GM13977 (cell line): ENCODE data around the gene MUC2.

Experiments
- DNase-seq: peaks from one replicate; pipeline ENCODE4 v3.0.0; 2012; ENCODE audit warnings: low spot score
- CTCF ChIP-seq: IDR thresholded peaks from 2 replicates; pipeline ENCODE4 v1.5.1; 2012; ENCODE audit warnings: mild to moderate bottlenecking, control low read depth; ENCODE audit not compliant: insufficient read depth; ENCODE audit errors: extremely low read depth, missing control alignments
- in situ Hi-C: fragments of 300-500 bp; cut with MboI; formaldehyde crosslinking; loops from one replicate; pipeline ENCODE4 v1.12.0; 2022; ENCODE audit warnings: low sequenced_read_pairs, low pct_unique_long_range_greater_than_20kb, mixed read lengths, inconsistent platforms; ENCODE audit not compliant: unreplicated experiment

The MUC2 gene

DNA sequence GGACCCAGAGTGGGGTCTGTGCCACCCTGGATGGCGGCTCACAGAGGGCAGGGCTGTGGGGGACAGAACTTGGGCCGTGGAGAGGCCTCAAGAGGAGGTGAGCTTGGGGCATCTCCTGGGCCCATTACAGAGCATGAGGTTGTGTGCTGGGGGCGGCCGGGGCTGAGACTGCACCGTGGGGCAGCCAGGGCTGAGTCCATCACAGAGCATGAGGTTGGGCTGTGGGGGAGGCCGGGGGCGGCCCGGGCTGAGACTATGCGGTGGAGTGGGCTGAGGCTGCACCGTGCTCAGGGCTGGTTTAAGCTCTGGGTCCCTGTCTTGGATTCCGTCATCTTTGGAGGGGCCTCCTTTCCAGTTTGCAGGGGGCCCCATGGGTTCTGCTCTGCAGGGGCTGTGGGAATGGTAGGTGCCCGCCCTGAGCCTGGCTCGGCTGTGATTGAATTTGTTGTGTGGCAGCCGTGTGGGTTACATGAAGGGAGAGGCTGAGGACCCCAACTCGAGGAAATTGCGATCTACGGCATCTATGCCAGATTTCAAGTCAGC is 45.0 kb downstream of the MUC2 start:
- no peak for DNase-seq
- TF ChIP-seq CTCF = no peak
- in situ Hi-C loops = no loop called here

- in situ Hi-C loops = no loop called here
- no peak for DNase-seq
- no peak for TF ChIP-seq CTCF
Observed at GRCh38 chr11:1120532-1121330, 46.1 kb downstream of the MUC2 start.

GRCh38 chr11:1121331-1121812 is 46.7 kb downstream of the MUC2 start:
- no peak for TF ChIP-seq CTCF
- in situ Hi-C loops = no loop called here
- DNase-seq = no peak

DNA sequence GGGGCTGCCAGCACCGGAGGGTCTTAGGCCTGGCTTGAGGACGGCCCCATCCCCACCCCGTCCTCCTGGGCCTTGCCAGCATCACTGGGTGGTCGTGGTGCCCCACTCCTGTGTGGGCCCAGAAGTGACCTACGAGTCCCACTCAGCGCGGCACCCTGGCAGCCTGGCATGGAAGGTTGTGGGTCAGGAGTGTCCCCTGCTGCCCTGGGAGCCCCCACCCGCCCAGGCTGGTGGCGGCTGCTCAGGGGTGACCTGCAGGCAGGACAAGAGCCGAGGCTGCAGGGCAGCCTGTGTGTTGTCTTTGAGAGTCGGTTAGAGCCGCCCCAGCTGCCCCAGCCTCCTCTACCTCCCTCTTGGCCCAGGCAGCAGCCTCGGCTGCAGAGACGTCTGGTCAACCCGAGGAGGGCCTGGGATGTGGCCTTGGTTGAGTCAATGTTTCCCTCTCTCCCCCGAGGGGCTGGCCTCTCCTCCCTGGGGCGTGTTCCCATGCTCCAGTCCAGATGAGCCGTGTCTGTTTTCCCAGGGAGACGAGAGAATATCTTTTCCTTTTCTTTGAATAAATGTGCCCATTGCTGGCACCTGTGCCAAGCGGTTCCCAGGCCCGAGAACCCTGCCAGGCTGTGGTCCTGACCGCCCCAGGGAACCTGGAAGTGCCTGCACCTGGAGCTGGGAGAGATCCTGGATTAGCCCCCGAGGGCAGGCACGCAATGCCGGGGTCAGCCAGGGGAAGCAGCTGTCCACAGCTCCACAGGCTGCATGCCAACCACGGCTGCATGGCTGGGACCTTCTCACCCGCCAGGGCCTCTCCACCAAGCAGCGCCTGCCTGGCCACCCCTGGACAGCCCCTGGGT is 47.4 kb downstream of the MUC2 start:
- no peak for TF ChIP-seq CTCF
- in situ Hi-C loops = no loop called here
- no peak for DNase-seq

GRCh38 chr11:1122664-1123002 is 48.0 kb downstream of the MUC2 start:
- TF ChIP-seq CTCF = no peak
- in situ Hi-C loops = no loop called here
- no peak for DNase-seq

DNA sequence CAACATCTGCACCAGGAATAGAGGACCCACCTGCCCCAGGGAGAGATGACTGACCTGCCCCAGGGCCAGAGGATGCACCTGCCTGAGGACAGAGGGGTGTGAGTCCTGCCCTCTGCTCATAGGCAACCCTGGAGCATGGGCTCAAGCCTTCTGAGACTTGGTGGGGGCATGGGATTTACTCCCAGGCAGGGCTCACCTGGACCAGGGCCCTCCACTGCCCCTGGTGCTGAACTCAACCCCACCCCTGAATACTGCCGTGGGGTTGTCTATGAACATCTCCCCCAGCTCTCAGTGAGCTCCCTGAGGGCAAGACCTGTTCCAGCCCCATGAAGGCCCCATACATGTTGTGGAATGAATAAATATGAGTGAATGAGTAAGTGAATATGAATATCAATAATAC is 49.3 kb downstream of the MUC2 start:
- TF ChIP-seq CTCF = no peak
- in situ Hi-C loops = no loop called here
- peak; percentile 20 for DNase-seq
